ENCODE data around the gene TNFSF15. TPM values are rescaled to one million over a fixed set of nuclear protein-coding genes. Genes with fewer than 3 reads are reported as not detected.

Gene TNFSF15
- polyA plus RNA-seq, 1 experiment = 0.13 TPM

GRCh38 chr9:114798780-114799427 lies 6.9 kb downstream of the TNFSF15 start:
- peaks cover 10% of the 10 kb centered on the region for H3K27me3 ChIP-seq (ENCODE audit: control insufficient read depth, insufficient read depth, low read length)
- TF ChIP-seq CTCF (IDR thresholded peaks at IDR 0.05; ENCODE audit: insufficient read depth, low read depth, low read length) = no peak
- CTCF ChIA-PET = no interaction called here
- POLR2A ChIA-PET = no interaction called here
- no peak overlapping the region for H3K4me3 ChIP-seq (ENCODE audit: low read depth, low read length)
- no peaks in the 10 kb centered on the region for H3K36me3 ChIP-seq (ENCODE audit: control insufficient read depth, insufficient read depth, low read length)
- no peak for DNase-seq (ENCODE audit: low read depth)

GRCh38 chr9:114798101-114798500 lies 7.7 kb downstream of the TNFSF15 start:
- no peak for DNase-seq (ENCODE audit: low read depth)
- peaks cover 12% of the 10 kb centered on the region for H3K27me3 ChIP-seq (ENCODE audit: control insufficient read depth, insufficient read depth, low read length)
- H3K4me3 ChIP-seq (ENCODE audit: low read depth, low read length) = no peak overlapping the region
- ChIA-PET POLR2A (no interaction called here), CTCF (no interaction called here)
- H3K36me3 ChIP-seq (ENCODE audit: control insufficient read depth, insufficient read depth, low read length) = no peaks in the 10 kb centered on the region
- TF ChIP-seq CTCF (IDR thresholded peaks at IDR 0.05; ENCODE audit: insufficient read depth, low read depth, low read length) = no peak

- DNase-seq (ENCODE audit: low read depth) = no peak
- Histone ChIP-seq H3K4me3 (ENCODE audit: low read depth, low read length) (no peak overlapping the region), H3K36me3 (ENCODE audit: control insufficient read depth, insufficient read depth, low read length) (no peaks in the 10 kb centered on the region), H3K27me3 (ENCODE audit: control insufficient read depth, insufficient read depth, low read length) (peaks cover 10% of the 10 kb centered on the region)
- no peak for TF ChIP-seq CTCF (IDR thresholded peaks at IDR 0.05; ENCODE audit: insufficient read depth, low read depth, low read length)
- POLR2A ChIA-PET = no interaction called here
- CTCF ChIA-PET = no interaction called here
Measured at GRCh38 chr9:114792396-114792795, 13.4 kb downstream of the TNFSF15 start.

- CTCF ChIA-PET = no interaction called here
- POLR2A ChIA-PET = no interaction called here
- Histone ChIP-seq H3K36me3 (ENCODE audit: control insufficient read depth, insufficient read depth, low read length) (no peaks in the 10 kb centered on the region), H3K27me3 (ENCODE audit: control insufficient read depth, insufficient read depth, low read length) (peaks cover 7% of the 10 kb centered on the region), H3K4me3 (ENCODE audit: low read depth, low read length) (no peak overlapping the region)
- no peak for DNase-seq (ENCODE audit: low read depth)
- TF ChIP-seq CTCF (IDR thresholded peaks at IDR 0.05; ENCODE audit: insufficient read depth, low read depth, low read length) = no peak
Measured at GRCh38 chr9:114791736-114792135, 14.1 kb downstream of the TNFSF15 start.

GRCh38 chr9:114791312-114791711 lies 14.5 kb downstream of the TNFSF15 start:
- DNase-seq (ENCODE audit: low read depth) = no peak
- Histone ChIP-seq H3K4me3 (ENCODE audit: low read depth, low read length) (no peak overlapping the region), H3K27me3 (ENCODE audit: control insufficient read depth, insufficient read depth, low read length) (peaks cover 7% of the 10 kb centered on the region), H3K36me3 (ENCODE audit: control insufficient read depth, insufficient read depth, low read length) (no peaks in the 10 kb centered on the region)
- POLR2A ChIA-PET = no interaction called here
- CTCF ChIA-PET = interaction anchor here (1.3 to 1.5 kb wide), 2 partner anchors 9 to 115 kb away, joined by 3 to 4 read pairs; no protein-coding TSS in a partner anchor
- no peak for TF ChIP-seq CTCF (IDR thresholded peaks at IDR 0.05; ENCODE audit: insufficient read depth, low read depth, low read length)
